ENCODE measurements around the gene MYO1E. TPM values are rescaled to one million over a fixed set of nuclear protein-coding genes. Genes with fewer than 3 reads are reported as not detected.

MYO1E gene
- total RNA-seq, 1 donor from 2014 or later, result 403 TPM

DNA sequence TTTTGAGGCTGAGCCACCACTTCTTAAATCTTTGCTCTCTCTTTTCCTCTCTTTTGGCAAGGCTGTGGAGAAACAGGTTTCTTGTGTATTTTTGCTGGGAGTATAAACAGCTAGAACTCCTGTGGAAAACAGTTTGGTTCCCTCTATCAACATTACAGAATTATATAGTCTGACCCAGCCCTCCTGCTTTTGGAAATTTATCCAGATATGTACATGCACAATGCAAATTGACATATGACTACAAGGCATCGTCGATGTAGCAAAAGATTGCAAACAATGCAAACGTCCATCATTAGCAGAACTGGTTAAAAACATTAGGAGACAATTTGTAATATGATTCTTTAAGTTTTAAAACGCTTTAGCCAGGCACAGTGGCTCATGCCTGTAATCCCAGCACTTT, 12.5 kb upstream of the MYO1E start:
- TF ChIP-seq, protein P1, sequence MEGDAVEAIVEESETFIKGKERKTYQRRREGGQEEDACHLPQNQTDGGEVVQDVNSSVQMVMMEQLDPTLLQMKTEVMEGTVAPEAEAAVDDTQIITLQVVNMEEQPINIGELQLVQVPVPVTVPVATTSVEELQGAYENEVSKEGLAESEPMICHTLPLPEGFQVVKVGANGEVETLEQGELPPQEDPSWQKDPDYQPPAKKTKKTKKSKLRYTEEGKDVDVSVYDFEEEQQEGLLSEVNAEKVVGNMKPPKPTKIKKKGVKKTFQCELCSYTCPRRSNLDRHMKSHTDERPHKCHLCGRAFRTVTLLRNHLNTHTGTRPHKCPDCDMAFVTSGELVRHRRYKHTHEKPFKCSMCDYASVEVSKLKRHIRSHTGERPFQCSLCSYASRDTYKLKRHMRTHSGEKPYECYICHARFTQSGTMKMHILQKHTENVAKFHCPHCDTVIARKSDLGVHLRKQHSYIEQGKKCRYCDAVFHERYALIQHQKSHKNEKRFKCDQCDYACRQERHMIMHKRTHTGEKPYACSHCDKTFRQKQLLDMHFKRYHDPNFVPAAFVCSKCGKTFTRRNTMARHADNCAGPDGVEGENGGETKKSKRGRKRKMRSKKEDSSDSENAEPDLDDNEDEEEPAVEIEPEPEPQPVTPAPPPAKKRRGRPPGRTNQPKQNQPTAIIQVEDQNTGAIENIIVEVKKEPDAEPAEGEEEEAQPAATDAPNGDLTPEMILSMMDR (conservative IDR thresholded peaks at IDR 0.05; ENCODE audit: low read depth, low read length), result no peak
- H3K4me3 ChIP-seq (ENCODE audit: low read depth, low read length), result no peak overlapping the region
- no peak for DNase-seq (ENCODE audit: low read depth)

DNA sequence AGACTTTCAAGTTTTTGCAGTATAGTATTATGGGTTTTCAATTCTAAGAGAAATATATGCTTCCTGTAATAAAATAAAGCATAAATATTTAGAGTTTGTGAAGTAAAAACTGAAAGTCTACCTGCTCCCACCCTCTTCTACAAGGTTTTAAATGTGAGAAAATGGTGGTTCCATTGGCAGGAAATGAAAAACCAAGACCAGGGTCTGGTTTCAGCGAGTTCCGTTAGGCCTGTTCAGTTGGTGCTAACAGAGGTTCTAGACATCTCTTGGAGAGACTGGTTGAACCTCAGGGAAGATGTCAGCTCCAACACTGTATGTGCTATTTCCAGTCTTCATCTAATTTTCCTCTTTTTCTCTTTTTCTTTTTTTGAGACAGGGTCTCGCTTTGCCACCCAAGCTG, 11.8 kb upstream of the MYO1E start:
- no peak overlapping the region for H3K4me3 ChIP-seq (ENCODE audit: low read depth, low read length)
- TF ChIP-seq, protein P1 (conservative IDR thresholded peaks at IDR 0.05; ENCODE audit: low read depth, low read length), result no peak
- DNase-seq (ENCODE audit: low read depth), result no peak

- no peak for DNase-seq (ENCODE audit: low read depth)
- H3K4me3 ChIP-seq (ENCODE audit: low read depth, low read length), result no peak overlapping the region
- TF ChIP-seq, protein P1 (conservative IDR thresholded peaks at IDR 0.05; ENCODE audit: low read depth, low read length), result no peak
Observed at GRCh38 chr15:59380902-59381610, 8.4 kb upstream of the MYO1E start.

DNA sequence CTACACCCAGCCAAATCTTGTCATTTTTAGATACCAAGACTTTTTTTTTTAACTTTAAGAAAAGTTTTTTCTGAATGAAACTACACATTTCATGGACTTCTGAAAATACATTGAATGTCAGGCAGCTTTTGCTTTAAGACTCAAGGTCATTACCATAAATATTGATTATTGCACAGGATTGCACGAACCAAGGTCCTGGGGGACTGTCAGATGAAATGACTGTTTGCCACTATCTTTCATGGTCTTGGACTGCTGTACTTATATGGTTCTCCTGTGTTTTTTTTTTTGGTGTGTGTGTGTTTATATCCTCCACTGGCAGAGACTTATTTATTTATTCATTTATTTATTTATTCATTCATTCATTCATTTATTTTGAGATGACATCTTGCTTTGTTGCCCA, 6.9 kb upstream of the MYO1E start:
- DNase-seq (ENCODE audit: low read depth), result no peak
- TF ChIP-seq, protein P1 (conservative IDR thresholded peaks at IDR 0.05; ENCODE audit: low read depth, low read length), result no peak
- H3K4me3 ChIP-seq (ENCODE audit: low read depth, low read length), result no peak overlapping the region

GRCh38 chr15:59378855-59379254, 6.2 kb upstream of the MYO1E start:
- TF ChIP-seq, protein P1 (conservative IDR thresholded peaks at IDR 0.05; ENCODE audit: low read depth, low read length), result no peak
- H3K4me3 ChIP-seq (ENCODE audit: low read depth, low read length), result no peak overlapping the region
- DNase-seq (ENCODE audit: low read depth), result no peak

DNA sequence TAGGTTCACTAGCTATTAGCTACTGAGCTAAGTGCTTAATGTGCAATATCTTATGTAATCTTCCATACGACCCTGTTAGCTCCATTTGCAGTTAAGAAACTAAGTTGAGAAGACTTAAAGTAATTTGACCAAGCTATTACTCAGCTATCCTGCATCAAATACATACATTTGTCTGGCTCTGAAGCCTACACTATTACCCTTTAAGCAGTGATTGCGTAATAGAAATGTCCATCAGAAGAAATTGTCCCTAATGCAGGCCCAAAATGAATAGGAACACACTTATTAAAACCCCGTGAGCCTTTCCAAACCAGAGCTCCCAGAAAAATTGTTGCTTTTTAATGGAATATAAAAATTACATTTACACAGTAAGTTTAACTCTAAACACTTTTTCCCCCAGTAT, 5.3 kb upstream of the MYO1E start:
- TF ChIP-seq, protein P1 (conservative IDR thresholded peaks at IDR 0.05; ENCODE audit: low read depth, low read length), result no peak

GRCh38 chr15:59376733-59377132, 4.1 kb upstream of the MYO1E start:
- TF ChIP-seq, protein P1 (conservative IDR thresholded peaks at IDR 0.05; ENCODE audit: low read depth, low read length), result peak; percentile 52
- H3K4me3 ChIP-seq (ENCODE audit: low read depth, low read length), result no peak overlapping the region
- DNase-seq (ENCODE audit: low read depth), result no peak

More for the DNA sequence above, 5.3 kb upstream of the MYO1E start:
- H3K4me3 ChIP-seq (ENCODE audit: low read depth, low read length), result no peak overlapping the region
- no peak for DNase-seq (ENCODE audit: low read depth)

All from epithelial cell of proximal tubule (primary cell).